H1 (cell line): ENCODE measurements around the gene FLT3. TPM values are rescaled to one million over a fixed set of nuclear protein-coding genes. Genes with fewer than 3 reads are reported as not detected.

Source experiments
- CTCF ChIA-PET: fragments of 300-600 bp; sonication (Branson Sonifier 250); formaldehyde crosslinking; loops from one replicate; lab custom pipeline; 2021; ENCODE audit not compliant: partially characterized antibody; lab: Charles Lee
- POLR2A ChIA-PET: fragments of 300-600 bp; sonication (Branson Sonifier 250); formaldehyde crosslinking; loops from one replicate; lab custom pipeline; 2021; ENCODE audit warnings: inconsistent platforms; ENCODE audit not compliant: partially characterized antibody; lab: Charles Lee
- DNase-seq, 2 experiments: peaks; one replicate each; pipeline versions ENCODE4 v3.0.0 to v3.0.0-alpha.2; 2010 to 2022; ENCODE audit warnings: low spot score in 2 of 2, low read depth in 1 of 2, mixed read lengths in 1 of 2
- FAIRE-seq: peaks from 2 replicates; lab custom pipeline; 2011; peaks lifted over from hg19 to GRCh38; lab: Jason Lieb, UNC
- H2AFZ ChIP-seq: 2 replicates; pipeline ENCODE4 v1.8.1; 2012; ENCODE audit warnings: low read length, inconsistent platforms
- H2AK5ac ChIP-seq: 2 replicates; pipeline ENCODE4 v1.6.1; 2013; ENCODE audit warnings: low read depth, low read length
- H2BK120ac ChIP-seq: replicated peaks from 2 replicates; pipeline ENCODE3; 2013; ENCODE audit warnings: low read depth, low read length, inconsistent platforms
- H2BK12ac ChIP-seq: 2 replicates; pipeline ENCODE4 v1.6.1; 2013; ENCODE audit warnings: low read depth, low read length
- H2BK15ac ChIP-seq: 2 replicates; pipeline ENCODE4 v1.6.1; 2013; ENCODE audit warnings: low read length
- H2BK20ac ChIP-seq: 2 replicates; pipeline ENCODE4 v1.6.1; 2013; ENCODE audit warnings: low read length
- H2BK5ac ChIP-seq: 2 replicates; pipeline ENCODE4 v1.6.1; 2013; ENCODE audit warnings: low read depth, low read length
- H3K14ac ChIP-seq: 2 replicates; pipeline ENCODE4 v1.6.1; 2013; ENCODE audit warnings: inconsistent platforms; ENCODE audit not compliant: insufficient read length
- H3K18ac ChIP-seq: 2 replicates; pipeline ENCODE4 v1.6.1; 2013; ENCODE audit warnings: low read length; ENCODE audit errors: extremely low read depth
- H3K23ac ChIP-seq: 2 replicates; pipeline ENCODE4 v1.6.1; 2013; ENCODE audit warnings: inconsistent platforms; ENCODE audit not compliant: insufficient read length
- H3K23me2 ChIP-seq: 2 replicates; pipeline ENCODE4 v1.6.1; 2013; ENCODE audit warnings: low read depth, low read length
- H3K27ac ChIP-seq: 2 replicates; pipeline ENCODE4 v1.6.1; 2011; ENCODE audit warnings: low read depth, low read length, inconsistent platforms
- H3K27me3 ChIP-seq, 4 experiments: replicated peaks in 1 of 4; 1 replicate in 1 of 4; 2 replicates in 3 of 4; pipeline versions ENCODE4 v1.6.1 to v1.8.1; 2011 to 2013; ENCODE audit warnings: low read length in 3 of 4, mild to moderate bottlenecking in 3 of 4, inconsistent platforms in 2 of 4, mixed read lengths in 2 of 4, moderate library complexity in 1 of 4; ENCODE audit not compliant: control insufficient read depth in 3 of 4, insufficient read depth in 3 of 4; ENCODE audit errors: extremely low read depth in 1 of 4
- H3K36me3 ChIP-seq, 4 experiments: 2 replicates each; pipeline versions ENCODE4 v1.6.1 to v1.8.1; 2011 to 2013; ENCODE audit warnings: mild to moderate bottlenecking in 4 of 4, low read length in 3 of 4, moderate library complexity in 2 of 4, control low read depth in 1 of 4, inconsistent platforms in 1 of 4; ENCODE audit not compliant: insufficient read depth in 4 of 4, control insufficient read depth in 2 of 4
- H3K4ac ChIP-seq: replicated peaks from 2 replicates; pipeline ENCODE3; 2013; ENCODE audit warnings: low read length, low read depth, mixed read lengths, inconsistent platforms; ENCODE audit not compliant: insufficient read length
- H3K4me1 ChIP-seq, 4 experiments: replicated peaks in 1 of 4; 1 replicate in 1 of 4; 2 replicates in 3 of 4; pipeline versions ENCODE4 v1.6.1 to v1.8.1; 2011 to 2013; ENCODE audit warnings: low read length in 3 of 4, inconsistent platforms in 2 of 4, mixed read lengths in 1 of 4; ENCODE audit not compliant: insufficient read depth in 4 of 4, control insufficient read depth in 3 of 4
- H3K4me2 ChIP-seq, 2 experiments: 2 replicates each; pipeline versions ENCODE4 v1.6.1 to v1.8.1; 2011 to 2013; ENCODE audit warnings: low read depth in 2 of 2, low read length in 2 of 2, control low read depth in 1 of 2, inconsistent platforms in 1 of 2, mild to moderate bottlenecking in 1 of 2; ENCODE audit not compliant: insufficient read depth in 1 of 2
- H3K4me3 ChIP-seq, 4 experiments: fragments of 200-600, 300-600 bp in 1 of 4; sonication (generic), shearing (Covaris generic), sonication (Bioruptor Twin) in 1 of 4; 2 replicates each; pipeline versions ENCODE4 v1.5.1 to v1.8.1; 2011 to 2016; ENCODE audit warnings: low read length in 4 of 4, low read depth in 3 of 4, control low read depth in 2 of 4, inconsistent platforms in 2 of 4, mild to moderate bottlenecking in 2 of 4, mixed read lengths in 1 of 4, moderate library complexity in 1 of 4; ENCODE audit not compliant: insufficient read depth in 2 of 4; ENCODE audit errors: extremely low read depth in 1 of 4
- H3K56ac ChIP-seq: replicated peaks from 2 replicates; pipeline ENCODE3; 2013; ENCODE audit warnings: low read depth, mild to moderate bottlenecking, mixed read lengths, low read length, inconsistent platforms; ENCODE audit not compliant: insufficient read length
- H3K79me1 ChIP-seq: 2 replicates; pipeline ENCODE4 v1.6.1; 2013; ENCODE audit warnings: low read depth, low read length, control low read depth
- H3K79me2 ChIP-seq, 2 experiments: 2 replicates each; pipeline versions ENCODE4 v1.6.1 to v1.8.1; 2012 to 2013; ENCODE audit warnings: low read length in 2 of 2, mild to moderate bottlenecking in 2 of 2, inconsistent platforms in 1 of 2; ENCODE audit not compliant: insufficient read depth in 2 of 2, control insufficient read depth in 1 of 2
- H3K9ac ChIP-seq, 4 experiments: replicated peaks in 1 of 4; 1 replicate in 1 of 4; 2 replicates in 3 of 4; pipeline versions ENCODE4 v1.6.1 to v1.8.1; 2011 to 2013; ENCODE audit warnings: low read depth in 3 of 4, low read length in 3 of 4, control low read depth in 2 of 4, mild to moderate bottlenecking in 2 of 4, moderate library complexity in 2 of 4, inconsistent platforms in 1 of 4; ENCODE audit errors: extremely low read depth in 1 of 4
- H3K9me3 ChIP-seq, 2 experiments: 2 replicates each; pipeline versions ENCODE4 v1.6.1 to v1.8.1; 2012 to 2013; ENCODE audit warnings: mild to moderate bottlenecking in 2 of 2, moderate library complexity in 2 of 2, control low read depth in 1 of 2, inconsistent platforms in 1 of 2, low read depth in 1 of 2, low read length in 1 of 2, mixed read lengths in 1 of 2; ENCODE audit not compliant: insufficient read depth in 2 of 2
- H4K20me1 ChIP-seq, 2 experiments: replicated peaks in 1 of 2; 2 replicates each; pipeline versions ENCODE3 to v1.8.1; 2011 to 2013; ENCODE audit warnings: inconsistent platforms in 2 of 2, low read length in 2 of 2, mild to moderate bottlenecking in 1 of 2; ENCODE audit not compliant: insufficient read depth in 2 of 2, control insufficient read depth in 1 of 2
- H4K5ac ChIP-seq: 2 replicates; pipeline ENCODE4 v1.6.1; 2013; ENCODE audit warnings: low read length, low read depth, mixed read lengths, inconsistent platforms; ENCODE audit not compliant: insufficient read length
- H4K8ac ChIP-seq: 2 replicates; pipeline ENCODE4 v1.8.0; 2013; ENCODE audit warnings: mild to moderate bottlenecking, moderate library complexity, low read length, inconsistent platforms; ENCODE audit not compliant: insufficient read depth; ENCODE audit errors: extremely low read depth
- H4K91ac ChIP-seq: replicated peaks from 2 replicates; pipeline ENCODE3; 2013; ENCODE audit warnings: low read length, mixed read lengths, inconsistent platforms; ENCODE audit not compliant: insufficient read length
- ASH2L ChIP-seq: fragments of 200-600, 300-600 bp; sonication (generic); IDR thresholded peaks from one replicate; pipeline ENCODE4 v1.7.1; 2017; ENCODE audit warnings: low read length
- EGR1 ChIP-seq: IDR thresholded peaks from 2 replicates; pipeline ENCODE4 v1.6.1; 2011; ENCODE audit warnings: low read depth, low read length, borderline replicate concordance
- EZH2 ChIP-seq: fragments of 200-600 bp; sonication (generic); IDR thresholded peaks from 2 replicates; pipeline ENCODE4 v1.7.1; 2012; ENCODE audit warnings: low read depth, mild to moderate bottlenecking, moderate library complexity, low read length, inconsistent platforms; ENCODE audit not compliant: severe bottlenecking
- HDAC2 ChIP-seq, 2 experiments: fragments of 300-600 bp in 1 of 2; sonication (generic) in 1 of 2; IDR thresholded peaks; 2 replicates each; pipeline ENCODE4 v1.6.1; 2011 to 2012; ENCODE audit warnings: low read depth in 2 of 2, low read length in 2 of 2, mild to moderate bottlenecking in 2 of 2, moderate library complexity in 2 of 2, borderline replicate concordance in 1 of 2, inconsistent platforms in 1 of 2
- NRF1 ChIP-seq: IDR thresholded peaks from 2 replicates; pipeline ENCODE4 v1.6.1; 2011; ENCODE audit warnings: mild to moderate bottlenecking, low read depth, low read length, improper control_type of control experiment
- SAP30 ChIP-seq: fragments of 300-600 bp; sonication (generic); IDR thresholded peaks from 2 replicates; pipeline ENCODE4 v1.7.1; 2012; ENCODE audit warnings: low read length, moderate library complexity, mild to moderate bottlenecking, inconsistent platforms; ENCODE audit not compliant: insufficient read depth, insufficient replicate concordance
- SIN3A ChIP-seq, 2 experiments: IDR thresholded peaks in 1 of 2; conservative IDR thresholded peaks in 1 of 2; 2 replicates each; pipeline ENCODE4 v1.6.1; 2011 to 2012; ENCODE audit warnings: low read length in 2 of 2, improper control_type of control experiment in 1 of 2, low read depth in 1 of 2, mild to moderate bottlenecking in 1 of 2
- SUZ12 ChIP-seq: fragments of 200-600 bp; sonication (generic); IDR thresholded peaks from 2 replicates; pipeline ENCODE4 v1.6.1; 2012; ENCODE audit warnings: mild to moderate bottlenecking, inconsistent platforms, low read length, moderate library complexity, mixed read lengths
- TCF12 ChIP-seq: IDR thresholded peaks from 2 replicates; pipeline ENCODE4 v1.6.1; 2011; ENCODE audit warnings: low read depth, mild to moderate bottlenecking, low read length
- TEAD4 ChIP-seq: IDR thresholded peaks from 2 replicates; pipeline ENCODE4 v1.6.1; 2012; ENCODE audit warnings: low read depth, low read length, inconsistent platforms, mixed read lengths
- WGBS, 2 experiments: shearing (Covaris generic) in 1 of 2; methylation state at CpG; one replicate each; pipeline versions ENCODE4 v1.1.6 to v1.1.7; 2013 to 2015; ENCODE audit warnings: low lambda C conversion rate in 2 of 2, mixed read lengths in 2 of 2, inconsistent platforms in 1 of 2, low coverage in 1 of 2, missing lambda C conversion rate in 1 of 2; ENCODE audit not compliant: insufficient replicate concordance in 2 of 2, insufficient coverage in 1 of 2, insufficient read length in 1 of 2; ENCODE audit errors: extremely low coverage in 1 of 2, missing lambda C conversion rate in 1 of 2; 5-methylcytosine and 5-hydroxymethylcytosine counted together
- polyA plus RNA-seq, 7 experiments: library from polyadenylated mRNA; depleted of rRNA in 3 of 7; stranded (reverse) in 5 of 7; unstranded in 2 of 7; fragments of >200 nt in 5 of 7; fragments of 200-250 nt in 2 of 7; gene quantifications; 1 replicate in 5 of 7; 2 replicates in 1 of 7; 4 replicates in 1 of 7; pipeline versions ENCODE4 v1.2.1 to v1.2.3, GENCODE V29; 2011 to 2013; ENCODE audit warnings: missing spikeins in 2 of 7, mixed read lengths in 2 of 7
- total RNA-seq: library from RNA; stranded (reverse); fragmentation: NEBNext Ultra II Directional; extraction: Animal tissue kit (Norgen Biotek cat#: 25700); gene quantifications from 2 replicates; pipeline ENCODE4 v1.2.1, GENCODE V29; 2021

Gene FLT3
- total and polyA plus RNA-seq, 2 of the 8 experiments (the other 6 are each of a cell fraction or from before 2014, with no cell fraction given), result 0.44 to 0.71 TPM

DNA sequence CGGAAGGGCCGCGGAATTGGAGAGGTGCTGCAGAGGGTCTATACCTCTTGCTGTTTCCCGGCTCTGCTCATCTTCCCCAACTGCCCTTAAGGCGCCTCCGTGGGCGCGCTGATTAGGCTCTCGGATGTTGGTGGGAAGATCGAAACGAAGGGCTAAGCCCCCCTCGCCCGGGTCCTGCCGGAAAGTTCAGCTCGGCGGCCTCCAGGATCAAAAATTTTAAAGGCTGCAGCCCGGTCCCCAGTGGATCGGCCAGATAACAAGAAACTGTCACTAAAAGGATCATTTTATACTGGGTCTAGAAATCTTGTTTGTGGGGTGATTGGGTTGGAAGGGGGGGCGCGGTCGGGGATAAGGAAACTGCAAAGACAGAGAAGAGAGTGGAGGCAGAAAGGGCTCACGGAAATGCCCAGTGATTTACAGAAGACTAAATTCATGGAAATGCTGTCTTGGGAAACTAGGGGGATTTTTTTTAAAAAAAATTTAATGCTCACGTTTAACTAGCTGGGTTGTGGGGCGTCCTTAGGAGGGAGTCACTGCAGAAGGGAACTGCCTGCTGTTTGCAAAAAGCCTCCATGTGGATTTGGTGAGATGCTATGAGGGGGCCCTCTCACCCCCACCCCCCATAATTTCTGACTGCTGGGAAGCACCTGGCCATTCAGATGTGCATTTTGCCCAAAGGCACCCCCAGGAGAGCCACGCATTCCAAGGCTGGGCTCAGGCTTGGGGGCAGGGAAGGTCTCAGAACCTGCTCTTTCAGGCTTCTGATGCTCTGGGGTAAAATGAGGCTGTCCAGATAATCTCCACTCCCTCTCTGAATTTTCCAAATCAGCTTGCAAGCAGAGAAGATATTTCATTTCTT is 138.9 kb downstream of the FLT3 start:
- H2BK15ac ChIP-seq, result no peak overlapping the region
- no peaks in the 10 kb centered on the region for H3K79me1 ChIP-seq
- 0 out of 2 replicates have a peak overlapping the region, but pooled peaks have one; percentile 9 for H2BK12ac ChIP-seq
- DNase-seq, result no peak
- no peaks in the 10 kb centered on the region; a peak in 1 of 4 replicates for H3K9me3 ChIP-seq
- no peak overlapping the region for H3K14ac ChIP-seq
- H3K4me1 ChIP-seq, result peaks cover 10 to 26% (median 15%) of the 10 kb centered on the region in 4 experiments; a peak in 6 of 7 replicates
- no peak overlapping the region for H3K9ac ChIP-seq
- FAIRE-seq, result no peak
- no peak overlapping the region for H2BK5ac ChIP-seq
- H2BK120ac ChIP-seq, result no peak overlapping the region
- no peak overlapping the region; the same call in 1 of the 2 replicates for H3K18ac ChIP-seq
- H3K27ac ChIP-seq, result no peak overlapping the region
- H3K23me2 ChIP-seq, result peaks cover 4% of the 10 kb centered on the region; the same call in 1 of the 2 replicates
- peaks cover 91 to 100% (median 97%) of the 10 kb centered on the region in 4 experiments for H3K27me3 ChIP-seq
- CTCF ChIA-PET, result interaction anchor here (0.8 to 19.7 kb wide), 17 partner anchors 7 to 599 kb away, joined by 3 to 283 read pairs (median 4); partner anchors contain the start of genes CDX2, PDX1 and URAD
- no peak overlapping the region for H4K5ac ChIP-seq
- H3K4me2 ChIP-seq, result peak overlapping the region; percentile 10 to 66
- H2BK20ac ChIP-seq, result no peak overlapping the region
- no peak overlapping the region for H2AK5ac ChIP-seq
- H4K20me1 ChIP-seq, result peaks cover 24 to 36% of the 10 kb centered on the region in 2 experiments
- WGBS, 2 experiments, result 2% methylated on average over 25 of the region's 25 CpGs; no CpG with 5 or more reads in 1 of the 2 experiments
- H3K23ac ChIP-seq, result no peak overlapping the region
- H3K4ac ChIP-seq, result no peak overlapping the region
- H3K56ac ChIP-seq, result no peak overlapping the region
- H3K4me3 ChIP-seq, result peak overlapping the region in 3 of 4 experiments; percentile 11 to 49 (median 26); a peak in 4 of 8 replicates
- no peaks in the 10 kb centered on the region; a peak in 1 of 8 replicates for H3K36me3 ChIP-seq
- H2AFZ ChIP-seq, result no peak overlapping the region
- no peaks in the 10 kb centered on the region for H3K79me2 ChIP-seq
- H4K91ac ChIP-seq, result no peak overlapping the region
- H4K8ac ChIP-seq, result no peak overlapping the region
- POLR2A ChIA-PET, result interaction anchor here (1.2 to 2.8 kb wide), 4 partner anchors 8 to 135 kb away, joined by 3 to 16 read pairs (median 5); partner anchors contain the start of gene CDX2
- TF ChIP-seq TCF12, result peak; percentile 97
- TF ChIP-seq SAP30, result no peak
- peak; percentile 32; the same call in 1 of the 2 replicates for TF ChIP-seq EGR1
- TF ChIP-seq TEAD4, result peak; percentile 92
- TF ChIP-seq ASH2L, result peak; percentile 41
- TF ChIP-seq SUZ12, result peak; percentile 74
- TF ChIP-seq EZH2, result peak; percentile 67
- no peak for TF ChIP-seq NRF1
- peak in 1 of 2 experiments; percentile 69; a peak in 1 of 4 replicates for TF ChIP-seq HDAC2 (IDR thresholded peaks at IDR 0.05; ENCODE audit: borderline replicate concordance in 1 of 2, low read depth in 2 of 2, low read length in 2 of 2)
- TF ChIP-seq SIN3A (conservative IDR thresholded peaks at IDR 0.05 in 1 of 2, IDR thresholded peaks at IDR 0.05 in 1 of 2; ENCODE audit: low read depth in 1 of 2, low read length in 2 of 2), result 0 out of 4 replicates have a peak, but pooled peaks of 1 of the 2 experiments have one; percentile 21
